ENCODE data around the gene DRC3.

GRCh38 chr17:17933775-17934174 is 38.9 kb upstream of the DRC3 start:
- no peak for TF ChIP-seq POLR2A (IDR thresholded peaks at IDR 0.05; ENCODE audit: borderline replicate concordance, extremely low read depth, insufficient read depth, insufficient read length)
- no peak for TF ChIP-seq CBX3 (IDR thresholded peaks at IDR 0.05; ENCODE audit: low read depth)
- TF ChIP-seq, protein P1, sequence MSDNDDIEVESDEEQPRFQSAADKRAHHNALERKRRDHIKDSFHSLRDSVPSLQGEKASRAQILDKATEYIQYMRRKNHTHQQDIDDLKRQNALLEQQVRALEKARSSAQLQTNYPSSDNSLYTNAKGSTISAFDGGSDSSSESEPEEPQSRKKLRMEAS (IDR thresholded peaks at IDR 0.05): no peak
- no peak for TF ChIP-seq EZH2phosphoT487 (IDR thresholded peaks at IDR 0.05; ENCODE audit: borderline replicate concordance)
- TF ChIP-seq SP1 (IDR thresholded peaks at IDR 0.05; ENCODE audit: low read depth): no peak
- TF ChIP-seq, protein P2, sequence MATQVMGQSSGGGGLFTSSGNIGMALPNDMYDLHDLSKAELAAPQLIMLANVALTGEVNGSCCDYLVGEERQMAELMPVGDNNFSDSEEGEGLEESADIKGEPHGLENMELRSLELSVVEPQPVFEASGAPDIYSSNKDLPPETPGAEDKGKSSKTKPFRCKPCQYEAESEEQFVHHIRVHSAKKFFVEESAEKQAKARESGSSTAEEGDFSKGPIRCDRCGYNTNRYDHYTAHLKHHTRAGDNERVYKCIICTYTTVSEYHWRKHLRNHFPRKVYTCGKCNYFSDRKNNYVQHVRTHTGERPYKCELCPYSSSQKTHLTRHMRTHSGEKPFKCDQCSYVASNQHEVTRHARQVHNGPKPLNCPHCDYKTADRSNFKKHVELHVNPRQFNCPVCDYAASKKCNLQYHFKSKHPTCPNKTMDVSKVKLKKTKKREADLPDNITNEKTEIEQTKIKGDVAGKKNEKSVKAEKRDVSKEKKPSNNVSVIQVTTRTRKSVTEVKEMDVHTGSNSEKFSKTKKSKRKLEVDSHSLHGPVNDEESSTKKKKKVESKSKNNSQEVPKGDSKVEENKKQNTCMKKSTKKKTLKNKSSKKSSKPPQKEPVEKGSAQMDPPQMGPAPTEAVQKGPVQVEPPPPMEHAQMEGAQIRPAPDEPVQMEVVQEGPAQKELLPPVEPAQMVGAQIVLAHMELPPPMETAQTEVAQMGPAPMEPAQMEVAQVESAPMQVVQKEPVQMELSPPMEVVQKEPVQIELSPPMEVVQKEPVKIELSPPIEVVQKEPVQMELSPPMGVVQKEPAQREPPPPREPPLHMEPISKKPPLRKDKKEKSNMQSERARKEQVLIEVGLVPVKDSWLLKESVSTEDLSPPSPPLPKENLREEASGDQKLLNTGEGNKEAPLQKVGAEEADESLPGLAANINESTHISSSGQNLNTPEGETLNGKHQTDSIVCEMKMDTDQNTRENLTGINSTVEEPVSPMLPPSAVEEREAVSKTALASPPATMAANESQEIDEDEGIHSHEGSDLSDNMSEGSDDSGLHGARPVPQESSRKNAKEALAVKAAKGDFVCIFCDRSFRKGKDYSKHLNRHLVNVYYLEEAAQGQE (IDR thresholded peaks at IDR 0.05; ENCODE audit: low read depth): no peak
- TF ChIP-seq, protein P3, sequence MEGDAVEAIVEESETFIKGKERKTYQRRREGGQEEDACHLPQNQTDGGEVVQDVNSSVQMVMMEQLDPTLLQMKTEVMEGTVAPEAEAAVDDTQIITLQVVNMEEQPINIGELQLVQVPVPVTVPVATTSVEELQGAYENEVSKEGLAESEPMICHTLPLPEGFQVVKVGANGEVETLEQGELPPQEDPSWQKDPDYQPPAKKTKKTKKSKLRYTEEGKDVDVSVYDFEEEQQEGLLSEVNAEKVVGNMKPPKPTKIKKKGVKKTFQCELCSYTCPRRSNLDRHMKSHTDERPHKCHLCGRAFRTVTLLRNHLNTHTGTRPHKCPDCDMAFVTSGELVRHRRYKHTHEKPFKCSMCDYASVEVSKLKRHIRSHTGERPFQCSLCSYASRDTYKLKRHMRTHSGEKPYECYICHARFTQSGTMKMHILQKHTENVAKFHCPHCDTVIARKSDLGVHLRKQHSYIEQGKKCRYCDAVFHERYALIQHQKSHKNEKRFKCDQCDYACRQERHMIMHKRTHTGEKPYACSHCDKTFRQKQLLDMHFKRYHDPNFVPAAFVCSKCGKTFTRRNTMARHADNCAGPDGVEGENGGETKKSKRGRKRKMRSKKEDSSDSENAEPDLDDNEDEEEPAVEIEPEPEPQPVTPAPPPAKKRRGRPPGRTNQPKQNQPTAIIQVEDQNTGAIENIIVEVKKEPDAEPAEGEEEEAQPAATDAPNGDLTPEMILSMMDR (IDR thresholded peaks at IDR 0.05 in 2 of 3, conservative IDR thresholded peaks at IDR 0.05 in 1 of 3; ENCODE audit: borderline replicate concordance in 1 of 3, insufficient read depth in 1 of 3, low read depth in 2 of 3, low read length in 2 of 3): no peak

Measured in HCT116 (cell line).